Measurements from ENCODE around the gene FARP1. TPM values are rescaled to one million over a fixed set of nuclear protein-coding genes. Genes with fewer than 3 reads are reported as not detected.

Gene FARP1
- total and polyA plus RNA-seq, 7 donors: 6.9 to 96.4 (median 32.9) TPM

GRCh38 chr13:98309569-98310335, 166.9 kb downstream of the FARP1 start:
- WGBS, 2 donors: 86 to 89% methylated on average over 21 of the region's 21 CpGs
- peaks cover 0 to 28% (median 23%) of the 10 kb centered on the region in 4 donors for H3K4me1 ChIP-seq
- no peak for DNase-seq
- intact Hi-C loops (cut with DNase I): loop anchor here (5.0 kb wide), 1 partner anchor 117 kb away; no protein-coding TSS in a partner anchor
- no peaks in the 10 kb centered on the region for H3K36me3 ChIP-seq
- H3K4me3 ChIP-seq: no peak overlapping the region
- H3K27me3 ChIP-seq: no peaks in the 10 kb centered on the region
- H3K9me3 ChIP-seq: no peaks in the 10 kb centered on the region
- TF ChIP-seq POLR2AphosphoS5 (IDR thresholded peaks at IDR 0.05) (no peak), CTCF (IDR thresholded peaks at IDR 0.05) (no peak), POLR2A (IDR thresholded peaks at IDR 0.05) (no peak), EP300 (IDR thresholded peaks at IDR 0.05) (no peak)
- peak overlapping the region in 1 of 4 donors; percentile 16 for H3K27ac ChIP-seq

- no peak for DNase-seq
- H3K36me3 ChIP-seq: no peaks in the 10 kb centered on the region
- no peaks in the 10 kb centered on the region for H3K9me3 ChIP-seq
- intact Hi-C loops (cut with DNase I): loop anchor here (5.0 kb wide), 1 partner anchor 118 kb away; no protein-coding TSS in a partner anchor
- peak overlapping the region in 1 of 4 donors; percentile 16 for H3K27ac ChIP-seq
- H3K27me3 ChIP-seq: no peaks in the 10 kb centered on the region
- 73 to 78% methylated on average over 2 of the region's 2 CpGs for WGBS, 2 donors
- TF ChIP-seq POLR2AphosphoS5 (IDR thresholded peaks at IDR 0.05): no peak
- no peak for TF ChIP-seq EP300 (IDR thresholded peaks at IDR 0.05)
- TF ChIP-seq POLR2A (IDR thresholded peaks at IDR 0.05): no peak
- TF ChIP-seq CTCF (IDR thresholded peaks at IDR 0.05): no peak
- no peak overlapping the region for H3K4me3 ChIP-seq
- peaks cover 0 to 37% (median 27%) of the 10 kb centered on the region in 4 donors for H3K4me1 ChIP-seq
These were observed 167.7 kb downstream of the FARP1 start for GRCh38 chr13:98310485-98311199.

GRCh38 chr13:98311200-98311548, 168.3 kb downstream of the FARP1 start:
- Histone ChIP-seq H3K4me1 (peaks cover 0 to 42% (median 30%) of the 10 kb centered on the region in 4 donors), H3K27me3 (no peaks in the 10 kb centered on the region), H3K4me3 (no peak overlapping the region), H3K27ac (peak overlapping the region in 1 of 4 donors; percentile 80), H3K36me3 (no peaks in the 10 kb centered on the region), H3K9me3 (no peaks in the 10 kb centered on the region)
- intact Hi-C loops (cut with DNase I): loop anchor here (5.0 kb wide), 1 partner anchor 119 kb away; no protein-coding TSS in a partner anchor
- DNase-seq: no peak
- 15 to 58% methylated on average over 1 of the region's 1 CpG for WGBS, 2 donors
- TF ChIP-seq EP300 (IDR thresholded peaks at IDR 0.05) (no peak), POLR2A (IDR thresholded peaks at IDR 0.05) (no peak), CTCF (IDR thresholded peaks at IDR 0.05) (no peak)

- Histone ChIP-seq H3K36me3 (no peaks in the 10 kb centered on the region), H3K27ac (peak overlapping the region in 3 of 4 donors; percentile 22 to 80 (median 72)), H3K27me3 (no peaks in the 10 kb centered on the region), H3K9me3 (no peaks in the 10 kb centered on the region), H3K4me1 (peaks cover 0 to 46% (median 29%) of the 10 kb centered on the region in 4 donors), H3K4me3 (no peak overlapping the region)
- no peak for DNase-seq
- 82 to 86% methylated on average over 7 of the region's 7 CpGs for WGBS, 2 donors
- no peak for TF ChIP-seq POLR2AphosphoS5 (IDR thresholded peaks at IDR 0.05)
- intact Hi-C loops (cut with DNase I): loop anchor here (5.0 kb wide), 1 partner anchor 120 kb away; no protein-coding TSS in a partner anchor
These were observed 169.7 kb downstream of the FARP1 start for GRCh38 chr13:98312606-98313005.

Measured in sigmoid colon (tissue), 7 donors.